ENCODE results near the gene ABCA7.

ABCA7 gene

GRCh38 chr19:1040476-1041271, 767 bp downstream of the ABCA7 start:
- DNase-seq (ENCODE audit: low read depth in 1 of 2, low spot score in 1 of 2), result peak; percentile 83 to 86

- DNase-seq (ENCODE audit: low read depth in 1 of 2, low spot score in 1 of 2), result no peak
Observed at GRCh38 chr19:1041272-1041834, 1.4 kb downstream of the ABCA7 start.

- no peak for DNase-seq (ENCODE audit: low read depth in 1 of 2, low spot score in 1 of 2)
Observed at GRCh38 chr19:1041835-1042685, 2.2 kb downstream of the ABCA7 start.

- DNase-seq (ENCODE audit: low read depth in 1 of 2, low spot score in 1 of 2), result no peak
Observed at GRCh38 chr19:1042689-1043511, 3.0 kb downstream of the ABCA7 start.

- DNase-seq (ENCODE audit: low read depth in 1 of 2, low spot score in 1 of 2), result no peak
Observed at GRCh38 chr19:1045247-1045603, 5.3 kb downstream of the ABCA7 start.

- DNase-seq (ENCODE audit: low read depth in 1 of 2, low spot score in 1 of 2), result no peak
Observed at GRCh38 chr19:1046117-1046626, 6.3 kb downstream of the ABCA7 start.

- no peak for DNase-seq (ENCODE audit: low read depth in 1 of 2, low spot score in 1 of 2)
Observed at GRCh38 chr19:1046836-1047695, 7.2 kb downstream of the ABCA7 start.

- no peak for DNase-seq (ENCODE audit: low read depth in 1 of 2, low spot score in 1 of 2)
Observed at GRCh38 chr19:1047696-1048147, 7.8 kb downstream of the ABCA7 start.

- DNase-seq (ENCODE audit: low read depth in 1 of 2, low spot score in 1 of 2), result no peak
Observed at GRCh38 chr19:1049106-1049505, 9.2 kb downstream of the ABCA7 start.

GRCh38 chr19:1049800-1050199, 9.9 kb downstream of the ABCA7 start:
- no peak for DNase-seq (ENCODE audit: low read depth in 1 of 2, low spot score in 1 of 2)

GRCh38 chr19:1050989-1051788, 11.3 kb downstream of the ABCA7 start:
- DNase-seq (ENCODE audit: low read depth in 1 of 2, low spot score in 1 of 2), result no peak

- no peak for DNase-seq (ENCODE audit: low read depth in 1 of 2, low spot score in 1 of 2)
Observed at GRCh38 chr19:1051791-1052190, 11.9 kb downstream of the ABCA7 start.

GRCh38 chr19:1052349-1052975, 12.6 kb downstream of the ABCA7 start:
- no peak for DNase-seq (ENCODE audit: low read depth in 1 of 2, low spot score in 1 of 2)

- no peak for DNase-seq (ENCODE audit: low read depth in 1 of 2, low spot score in 1 of 2)
Observed at GRCh38 chr19:1053176-1054101, 13.5 kb downstream of the ABCA7 start.

GRCh38 chr19:1054102-1055027, 14.5 kb downstream of the ABCA7 start:
- DNase-seq (ENCODE audit: low read depth in 1 of 2, low spot score in 1 of 2), result no peak

- no peak for DNase-seq (ENCODE audit: low read depth in 1 of 2, low spot score in 1 of 2)
Observed at GRCh38 chr19:1055028-1055425, 15.1 kb downstream of the ABCA7 start.
